Right lobe of liver (tissue), 6 donors: ENCODE results near the gene C4orf50. TPM values are rescaled to one million over a fixed set of nuclear protein-coding genes. Genes with fewer than 3 reads are reported as not detected.

Experiments used
- ATAC-seq, 4 donors: fragments of 200-7000 bp; cut with Tn5 transposase; one replicate each; pipeline ENCODE4 v1.9.1; 2020; ENCODE audit warnings: mild to moderate bottlenecking in 4 of 4, moderate library complexity in 4 of 4
- DNase-seq, 3 donors: peaks; one replicate each; pipeline ENCODE4 v3.0.0-alpha.2; 2020
- H3K27ac ChIP-seq, 3 donors: fragments of 200-600 bp; one replicate each; pipeline ENCODE4 v1.8.0; 2022
- H3K27me3 ChIP-seq, 2 donors: fragments of 200-600 bp; one replicate each; pipeline ENCODE4 v1.8.0; 2022
- H3K36me3 ChIP-seq, 4 donors: fragments of 200-600 bp; sonication (generic) in 1 of 4; one replicate each; pipeline versions ENCODE4 v1.5.1 to v1.8.0; 2017 to 2022; ENCODE audit warnings: control low read depth in 1 of 4
- H3K4me1 ChIP-seq, 4 donors: fragments of 200-600 bp; sonication (generic) in 1 of 4; one replicate each; pipeline versions ENCODE4 v1.5.1 to v1.8.0; 2017 to 2022; ENCODE audit warnings: control low read depth in 1 of 4
- H3K4me3 ChIP-seq, 3 donors: fragments of 200-600 bp; one replicate each; pipeline ENCODE4 v1.8.0; 2022
- H3K9me3 ChIP-seq, 4 donors: fragments of 200-600 bp; sonication (generic) in 1 of 4; one replicate each; pipeline versions ENCODE4 v1.5.1 to v1.8.0; 2017 to 2022; ENCODE audit warnings: control low read depth in 1 of 4
- CTCF ChIP-seq, 4 donors: fragments of 200-600 bp in 3 of 4; fragments of 450-650 bp in 1 of 4; IDR thresholded peaks; one replicate each; pipeline versions ENCODE4 v1.5.1 to v1.8.0; 2016 to 2022; ENCODE audit warnings: antibody characterized with exemption in 4 of 4, mild to moderate bottlenecking in 2 of 4
- POLR2A ChIP-seq: fragments of 450-650 bp; IDR thresholded peaks from one replicate; pipeline ENCODE4 v1.6.1; 2017; ENCODE audit warnings: antibody characterized with exemption, mild to moderate bottlenecking
- WGBS: methylation state at CpG from one replicate; pipeline ENCODE4 v1.1.6; 2018; ENCODE audit warnings: low coverage, low lambda C conversion rate; ENCODE audit not compliant: insufficient coverage; ENCODE audit errors: missing lambda C conversion rate; 5-methylcytosine and 5-hydroxymethylcytosine counted together
- intact Hi-C, 2 donors: fragments of 100-400 bp; cut with DNase I; formaldehyde crosslinking; loops; one replicate each; pipeline versions ENCODE4 v1.11.2 to v1.14.1; 2022
- total RNA-seq, 6 experiments: library from RNA; depleted of rRNA in 2 of 6; stranded (reverse); fragments of >200 nt in 2 of 6; fragmentation: NEBNext Ultra II Directional in 3 of 6; extraction: Animal tissue kit (Norgen Biotek cat#: 25700) in 3 of 6; gene quantifications; one replicate each; pipeline versions ENCODE4 v1.1.0 to v1.2.4, GENCODE V29; 2016 to 2023
- donor health status: DM: no; HTN: yes; CAD: no.
- donor health status: DM: no; HTN: no; CAD: no.
- donor health status: DM: no; HTN: no; CAD: no.
- donor health status: DM: no; HTN: yes; CAD: no.
- donor health status: DM: no; HTN: yes; CAD: no.

C4orf50 gene
- total RNA-seq, 6 experiments from 2014 or later: under 0.01 to 0.06 TPM; not detected in 4

- no peaks in the 10 kb centered on the region for H3K9me3 ChIP-seq
- no peak overlapping the region for H3K27ac ChIP-seq
- no CpG with 5 or more reads among the region's 6 CpGs for WGBS
- DNase-seq: no peak
- no peaks in the 10 kb centered on the region for H3K36me3 ChIP-seq
- H3K4me3 ChIP-seq: no peak overlapping the region
- H3K27me3 ChIP-seq: no peaks in the 10 kb centered on the region
- no peak for ATAC-seq
- TF ChIP-seq CTCF (IDR thresholded peaks at IDR 0.05) (no peak), POLR2A (no peak)
- intact Hi-C loops: no loop called here
- H3K4me1 ChIP-seq: no peaks in the 10 kb centered on the region
Measured at GRCh38 chr4:5976431-5976830, 41.8 kb downstream of the C4orf50 start.

GRCh38 chr4:5974321-5974720, 43.9 kb downstream of the C4orf50 start:
- no peak for DNase-seq
- intact Hi-C loops: no loop called here
- H3K9me3 ChIP-seq: no peaks in the 10 kb centered on the region
- no peak for TF ChIP-seq CTCF (IDR thresholded peaks at IDR 0.05)
- no peak for TF ChIP-seq POLR2A
- 80% methylated on average over 11 of the region's 15 CpGs for WGBS
- no peaks in the 10 kb centered on the region for H3K4me1 ChIP-seq
- no peaks in the 10 kb centered on the region for H3K27me3 ChIP-seq
- no peak overlapping the region for H3K27ac ChIP-seq
- H3K4me3 ChIP-seq: no peak overlapping the region
- H3K36me3 ChIP-seq: no peaks in the 10 kb centered on the region
- no peak for ATAC-seq

DNA sequence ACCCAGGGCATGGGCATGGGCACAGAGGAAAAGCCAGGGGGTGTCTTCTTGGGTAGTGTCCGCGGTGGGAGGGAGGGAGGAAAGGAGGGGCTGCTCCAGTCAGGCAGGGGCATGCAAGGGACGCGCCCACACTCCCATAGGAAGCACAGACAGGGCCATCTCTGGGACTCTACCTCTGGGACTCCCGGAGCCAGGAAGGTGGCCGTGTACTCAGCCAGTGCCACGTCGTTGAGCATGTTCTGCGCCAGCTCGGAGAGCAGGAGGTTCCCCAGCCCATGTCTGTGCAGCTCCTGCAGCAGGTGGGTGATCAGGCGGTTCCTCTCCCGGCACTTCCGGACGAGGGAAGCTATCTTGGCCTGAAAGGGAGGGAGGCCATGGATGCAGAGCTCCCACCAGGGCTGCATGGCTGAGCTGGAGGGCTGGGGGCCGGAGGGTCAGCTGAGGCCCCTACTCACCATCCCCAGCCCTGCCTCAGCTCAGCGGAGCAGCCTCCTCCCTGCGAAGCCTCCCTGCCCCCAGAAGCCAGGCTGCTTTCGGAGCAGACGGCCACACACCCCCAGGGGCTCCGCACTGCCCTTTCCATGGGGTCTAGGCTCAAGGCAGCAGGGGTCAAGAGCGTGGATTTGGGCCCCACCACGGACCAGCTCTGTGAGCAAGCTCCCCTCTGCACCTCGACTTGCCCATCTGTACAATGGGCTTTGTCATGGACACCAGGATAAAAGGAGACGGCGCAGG, 44.6 kb downstream of the C4orf50 start:
- 76% methylated on average over 7 of the region's 25 CpGs for WGBS
- no peak for DNase-seq

DNA sequence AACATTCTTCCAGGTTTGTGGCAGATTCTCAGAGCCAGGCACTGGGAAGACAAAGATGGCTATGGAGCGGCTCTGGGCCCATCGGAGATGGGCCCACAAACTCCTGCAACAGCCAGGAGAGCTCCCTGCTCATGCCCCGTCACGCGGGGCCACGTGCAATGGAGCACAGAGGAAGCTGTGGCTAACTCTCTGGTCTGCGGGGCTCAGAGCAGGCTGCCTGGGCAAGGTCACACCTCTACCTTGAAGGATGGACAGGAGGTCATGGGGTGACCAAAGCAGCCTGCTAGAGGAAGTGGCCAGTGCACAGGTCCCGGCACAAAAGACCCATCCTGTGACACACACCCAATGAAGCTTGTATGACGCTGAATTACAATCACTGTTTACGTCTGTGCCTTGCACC, 45.2 kb downstream of the C4orf50 start:
- Histone ChIP-seq H3K4me3 (no peak overlapping the region), H3K9me3 (no peaks in the 10 kb centered on the region), H3K27me3 (no peaks in the 10 kb centered on the region), H3K27ac (no peak overlapping the region), H3K4me1 (no peaks in the 10 kb centered on the region), H3K36me3 (no peaks in the 10 kb centered on the region)
- intact Hi-C loops: no loop called here
- 86% methylated on average over 2 of the region's 10 CpGs for WGBS
- no peak for TF ChIP-seq POLR2A
- TF ChIP-seq CTCF (IDR thresholded peaks at IDR 0.05): no peak
- no peak for DNase-seq
- no peak for ATAC-seq

More for the DNA sequence above, 44.6 kb downstream of the C4orf50 start:
- Histone ChIP-seq H3K9me3 (no peaks in the 10 kb centered on the region), H3K4me1 (no peaks in the 10 kb centered on the region), H3K4me3 (no peak overlapping the region), H3K36me3 (no peaks in the 10 kb centered on the region), H3K27me3 (no peaks in the 10 kb centered on the region), H3K27ac (no peak overlapping the region)
- no peak for ATAC-seq
- no peak for TF ChIP-seq CTCF (IDR thresholded peaks at IDR 0.05)
- intact Hi-C loops: no loop called here
